AG09319 (cell line): ENCODE data around the gene NRP1.

Experiments used
- DNase-seq: peaks from one replicate; pipeline ENCODE4 v3.0.0-alpha.2; 2010; ENCODE audit warnings: low read depth; ENCODE audit errors: extremely low read depth
- CTCF ChIP-seq: IDR thresholded peaks from 2 replicates; pipeline ENCODE4 v1.5.1; 2011; ENCODE audit warnings: low read depth, mild to moderate bottlenecking, inconsistent platforms, low read length, moderate library complexity

The NRP1 gene

GRCh38 chr10:33183655-33184054 is 150.8 kb downstream of the NRP1 start:
- TF ChIP-seq CTCF = no peak
- no peak for DNase-seq

DNA sequence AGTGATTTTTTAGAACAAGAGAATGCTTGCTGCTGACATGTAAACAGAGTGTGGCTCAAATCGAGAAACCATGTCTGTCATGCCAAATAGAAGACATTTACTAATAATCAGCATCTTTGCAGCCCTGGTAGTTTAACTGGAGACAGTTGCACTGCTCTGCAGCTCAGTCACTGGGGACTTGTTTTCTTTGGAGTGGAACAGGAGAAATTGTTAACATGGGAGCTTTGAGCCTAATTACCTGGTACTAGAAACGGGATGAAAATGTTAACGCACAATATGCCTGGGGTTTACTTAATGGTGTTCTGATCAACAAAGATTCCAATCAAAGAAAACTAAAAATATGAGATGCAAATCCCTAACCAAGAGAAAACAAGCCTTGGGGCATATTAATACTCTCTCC is 153.5 kb downstream of the NRP1 start:
- TF ChIP-seq CTCF = no peak
- DNase-seq = no peak

DNA sequence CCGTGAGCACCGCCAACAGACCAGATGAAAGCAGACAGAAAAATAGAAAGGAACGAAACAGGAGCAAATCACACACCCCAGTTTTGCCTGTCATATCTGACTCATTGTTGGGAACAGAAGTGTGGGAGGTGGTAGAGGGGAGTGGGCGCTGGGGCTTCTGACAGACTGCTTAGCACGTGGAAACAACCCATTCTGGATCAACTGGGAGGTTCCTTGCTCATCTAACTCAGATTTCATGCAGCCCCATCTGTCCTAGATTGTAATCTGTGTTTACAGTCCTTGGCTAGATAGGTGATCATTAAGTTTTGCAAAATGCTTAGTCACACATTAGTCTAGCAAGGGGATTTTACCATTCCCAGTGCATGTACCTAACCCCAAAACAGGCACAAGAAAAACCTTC is 154.1 kb downstream of the NRP1 start:
- DNase-seq = no peak

GRCh38 chr10:33179067-33179466 is 155.4 kb downstream of the NRP1 start:
- DNase-seq = no peak
- TF ChIP-seq CTCF = no peak

More for the DNA sequence above, 154.1 kb downstream of the NRP1 start:
- no peak for TF ChIP-seq CTCF

GRCh38 chr10:33178026-33178755 is 156.3 kb downstream of the NRP1 start:
- no peak for DNase-seq
- no peak for TF ChIP-seq CTCF

- no peak for TF ChIP-seq CTCF
- DNase-seq = no peak
These were observed 157.8 kb downstream of the NRP1 start for GRCh38 chr10:33176688-33177087.

DNA sequence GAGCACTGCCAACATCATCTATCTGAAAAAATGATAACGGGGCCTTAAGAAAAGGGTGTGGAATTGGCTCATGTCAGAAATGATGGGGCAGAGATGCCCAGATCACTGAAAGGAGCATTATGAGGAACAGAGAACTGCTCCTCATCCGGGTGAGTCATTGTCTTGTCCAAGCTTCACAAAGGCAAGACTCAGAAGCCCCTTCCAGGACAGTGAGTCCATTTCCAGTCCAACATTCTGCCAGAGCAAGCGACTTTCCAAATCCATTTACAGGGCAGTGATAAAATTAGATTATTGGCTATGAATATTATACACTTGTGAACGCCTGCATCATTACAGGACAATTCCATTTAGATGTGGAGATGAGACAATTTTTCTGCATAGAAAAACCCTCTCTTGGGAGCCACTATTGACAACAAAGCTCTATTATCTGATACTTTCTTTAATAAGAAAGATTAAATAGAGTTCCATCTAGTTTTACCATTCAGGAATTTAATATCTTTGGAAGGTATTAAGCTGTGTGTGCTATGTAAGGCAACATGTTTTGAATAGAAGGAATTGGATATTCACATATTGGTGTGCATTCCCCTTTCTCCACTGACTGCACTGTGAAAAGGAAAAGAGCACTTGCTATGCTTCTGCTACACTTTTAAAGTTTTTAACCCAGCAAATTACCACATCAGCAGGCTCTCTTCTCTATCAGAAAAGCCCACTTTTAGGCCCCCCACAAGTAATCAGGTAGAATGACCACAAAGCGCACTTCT is 159.6 kb downstream of the NRP1 start:
- no peak for DNase-seq
- no peak for TF ChIP-seq CTCF
